Adrenal gland (tissue), 12 donors: Measurements from ENCODE around the gene PPP2R5B. TPM values are rescaled to one million over a fixed set of nuclear protein-coding genes. Genes with fewer than 3 reads are reported as not detected.
A peak's percentile ranks its signal among the peaks of the same experiment; 100 is the strongest.

Source experiments
- DNase-seq, 7 donors: peaks; one replicate each; pipeline ENCODE4 v3.0.0-alpha.2; 2019 to 2020
- H3K27ac ChIP-seq, 5 donors: fragments of 200-600 bp; sonication (generic) in 4 of 5; 1 replicate in 3 of 5; 2 replicates in 2 of 5; pipeline versions ENCODE4 v1.5.1 to v1.8.0; 2016 to 2020; ENCODE audit warnings: mild to moderate bottlenecking in 1 of 5
- H3K27me3 ChIP-seq: fragments of 200-600 bp; 2 replicates; pipeline ENCODE4 v1.8.0; 2021
- H3K36me3 ChIP-seq, 2 donors: fragments of 200-600 bp; replicated peaks in 1 of 2; 1 replicate in 1 of 2; 2 replicates in 1 of 2; pipeline versions ENCODE4 v1.5.1 to v1.8.0; 2018 to 2022
- H3K4me1 ChIP-seq, 2 donors: fragments of 200-600 bp; replicated peaks in 1 of 2; 1 replicate in 1 of 2; 2 replicates in 1 of 2; pipeline versions ENCODE4 v1.5.1 to v1.8.0; 2018 to 2021
- H3K4me3 ChIP-seq, 4 donors: fragments of 200-600 bp; sonication (generic) in 3 of 4; one replicate each; pipeline ENCODE4 v1.5.1; 2016 to 2018
- H3K9me3 ChIP-seq, 3 donors: fragments of 200-600 bp; sonication (generic) in 1 of 3; replicated peaks in 1 of 3; 1 replicate in 2 of 3; 2 replicates in 1 of 3; pipeline versions ENCODE4 v1.5.1 to v1.8.0; 2016 to 2021
- POLR2A ChIP-seq, 2 donors: fragments of 450-650 bp; IDR thresholded peaks; one replicate each; pipeline ENCODE4 v1.6.1; 2017; ENCODE audit warnings: antibody characterized with exemption in 2 of 2, mild to moderate bottlenecking in 2 of 2, moderate library complexity in 1 of 2
- WGBS, 4 donors: extraction: QIAGEN DNeasy Blood & Tissue Kit in 2 of 4; methylation state at CpG; one replicate each; pipeline versions ENCODE4 v1.1.5 to v1.1.7; 2013 to 2017; 5-methylcytosine and 5-hydroxymethylcytosine counted together
- intact Hi-C, 2 donors: fragments of 100-400 bp; cut with DNase I; formaldehyde crosslinking; loops; one replicate each; pipeline versions ENCODE4 v1.14.1 to v1.15.0; 2022 to 2023
- polyA plus RNA-seq, 3 donors: library from polyadenylated mRNA; stranded (reverse); fragments of 200-250 nt in 2 of 3; fragments of 350-450 nt in 1 of 3; fragmentation: Illumina TruSeq in 1 of 3; extraction: RNeasy Lipid Tissue Mini Kit (QIAGEN cat#74804) in 1 of 3; gene quantifications; one replicate each; pipeline ENCODE4 v1.2.3, GENCODE V29; 2013 to 2014
- total RNA-seq, 9 donors: library from RNA; depleted of rRNA in 4 of 9; stranded (reverse); fragments of >200 nt in 4 of 9; fragments of 120-200 nt in 1 of 9; fragmentation: NEBNext Ultra II Directional in 1 of 9; extraction: Animal tissue kit (Norgen Biotek cat#: 25700) in 1 of 9; gene quantifications; one replicate each; pipeline versions ENCODE4 v1.1.0 to v1.2.4, GENCODE V29; 2013 to 2023
- TF ChIP-seq, protein P1 (sequence below), 6 experiments: fragments of 450-650 bp in 4 of 6; fragments of 200-600 bp in 2 of 6; sonication (generic) in 1 of 6; IDR thresholded peaks; 1 replicate in 5 of 6; 2 replicates in 1 of 6; pipeline versions ENCODE4 v1.5.1 to v1.8.0; 2016 to 2021; ENCODE audit warnings: antibody characterized with exemption in 6 of 6, mild to moderate bottlenecking in 2 of 6, moderate library complexity in 1 of 6
- donor health status: healthy with polysubstance abuse.
- donor health status: Bipolar disorder and iron deficiency.
- donor health status: DM: yes; HTN: yes; CAD: no.
- donor health status: DM: no; HTN: no; CAD: no.
- donor health status: DM: no; HTN: no; CAD: no.
- donor health status: DM: yes; HTN: yes; CAD: no.

PPP2R5B gene
- total and polyA plus RNA-seq, 12 donors, result 7.8 to 51.3 (median 21.2) TPM

DNA sequence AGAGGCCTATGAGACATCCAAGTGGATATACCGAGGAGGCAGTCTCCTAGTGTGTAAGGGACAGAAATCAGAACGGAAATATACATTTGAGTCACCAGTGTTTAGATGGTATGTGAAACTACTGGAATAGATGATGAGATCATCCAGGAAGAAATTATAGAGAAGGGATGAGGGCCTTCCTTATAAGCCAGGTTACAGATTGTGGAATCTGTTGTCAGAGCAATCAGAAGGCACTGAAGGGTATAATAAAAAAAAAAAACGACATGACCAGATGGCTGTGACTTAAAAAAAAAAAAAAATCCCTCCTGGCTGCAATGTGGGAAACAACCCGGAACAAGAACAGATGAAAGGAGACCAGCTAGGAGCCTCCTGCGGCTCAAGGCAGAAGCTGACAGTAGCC, 44.7 kb downstream of the PPP2R5B start:
- no peaks in the 10 kb centered on the region for H3K27me3 ChIP-seq
- intact Hi-C loops, result no loop called here
- H3K27ac ChIP-seq, result no peak overlapping the region
- H3K9me3 ChIP-seq, result no peaks in the 10 kb centered on the region
- H3K36me3 ChIP-seq, result no peaks in the 10 kb centered on the region
- H3K4me1 ChIP-seq, result peaks cover 0 to 7% of the 10 kb centered on the region in 2 donors
- WGBS, 4 donors, result 52 to 69% (median 60%) methylated on average over 5 of the region's 5 CpGs
- no peak for DNase-seq
- no peak overlapping the region for H3K4me3 ChIP-seq
- TF ChIP-seq POLR2A (IDR thresholded peaks at IDR 0.05), result no peak
- TF ChIP-seq, protein P1, sequence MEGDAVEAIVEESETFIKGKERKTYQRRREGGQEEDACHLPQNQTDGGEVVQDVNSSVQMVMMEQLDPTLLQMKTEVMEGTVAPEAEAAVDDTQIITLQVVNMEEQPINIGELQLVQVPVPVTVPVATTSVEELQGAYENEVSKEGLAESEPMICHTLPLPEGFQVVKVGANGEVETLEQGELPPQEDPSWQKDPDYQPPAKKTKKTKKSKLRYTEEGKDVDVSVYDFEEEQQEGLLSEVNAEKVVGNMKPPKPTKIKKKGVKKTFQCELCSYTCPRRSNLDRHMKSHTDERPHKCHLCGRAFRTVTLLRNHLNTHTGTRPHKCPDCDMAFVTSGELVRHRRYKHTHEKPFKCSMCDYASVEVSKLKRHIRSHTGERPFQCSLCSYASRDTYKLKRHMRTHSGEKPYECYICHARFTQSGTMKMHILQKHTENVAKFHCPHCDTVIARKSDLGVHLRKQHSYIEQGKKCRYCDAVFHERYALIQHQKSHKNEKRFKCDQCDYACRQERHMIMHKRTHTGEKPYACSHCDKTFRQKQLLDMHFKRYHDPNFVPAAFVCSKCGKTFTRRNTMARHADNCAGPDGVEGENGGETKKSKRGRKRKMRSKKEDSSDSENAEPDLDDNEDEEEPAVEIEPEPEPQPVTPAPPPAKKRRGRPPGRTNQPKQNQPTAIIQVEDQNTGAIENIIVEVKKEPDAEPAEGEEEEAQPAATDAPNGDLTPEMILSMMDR (IDR thresholded peaks at IDR 0.05), result no peak

- H3K27me3 ChIP-seq, result no peaks in the 10 kb centered on the region
- H3K36me3 ChIP-seq, result no peaks in the 10 kb centered on the region
- no peak for DNase-seq
- peaks cover 0 to 7% of the 10 kb centered on the region in 2 donors for H3K4me1 ChIP-seq
- no peak overlapping the region for H3K4me3 ChIP-seq
- TF ChIP-seq POLR2A (IDR thresholded peaks at IDR 0.05), result no peak
- TF ChIP-seq, protein P1 (IDR thresholded peaks at IDR 0.05), result no peak
- no peaks in the 10 kb centered on the region for H3K9me3 ChIP-seq
- WGBS, 4 donors, result 76 to 87% (median 84%) methylated on average over 7 to 8 of the region's 8 CpGs
- no peak overlapping the region for H3K27ac ChIP-seq
- intact Hi-C loops, result no loop called here
These were observed 46.3 kb downstream of the PPP2R5B start for GRCh38 chr11:64970731-64971151.

GRCh38 chr11:64971421-64972233, 47.1 kb downstream of the PPP2R5B start, which contains the start of gene MAJIN:
TSS of gene MAJIN (minus strand) at chr11:64972108. CDS start at chr11:64959405, 12,703 bp downstream.
- intact Hi-C loops, result no loop called here
- TF ChIP-seq POLR2A (IDR thresholded peaks at IDR 0.05), result no peak
- TF ChIP-seq, protein P1 (IDR thresholded peaks at IDR 0.05), result no peak
- peaks cover 0 to 7% of the 10 kb centered on the region in 2 donors for H3K4me1 ChIP-seq
- H3K36me3 ChIP-seq, result no peaks in the 10 kb centered on the region
- peak within 1 kb of the TSS in 1 of 4 donors; percentile 38 for H3K4me3 ChIP-seq
- no peaks in the 10 kb centered on the region for H3K9me3 ChIP-seq
- peak; percentile 82 to 92 (median 86) for DNase-seq
- H3K27me3 ChIP-seq, result no peaks in the 10 kb centered on the region
- 9 to 39% (median 22%) methylated on average over 38 to 67 of the region's 69 CpGs for WGBS, 4 donors
- no peak within 1 kb of the TSS for H3K27ac ChIP-seq

DNA sequence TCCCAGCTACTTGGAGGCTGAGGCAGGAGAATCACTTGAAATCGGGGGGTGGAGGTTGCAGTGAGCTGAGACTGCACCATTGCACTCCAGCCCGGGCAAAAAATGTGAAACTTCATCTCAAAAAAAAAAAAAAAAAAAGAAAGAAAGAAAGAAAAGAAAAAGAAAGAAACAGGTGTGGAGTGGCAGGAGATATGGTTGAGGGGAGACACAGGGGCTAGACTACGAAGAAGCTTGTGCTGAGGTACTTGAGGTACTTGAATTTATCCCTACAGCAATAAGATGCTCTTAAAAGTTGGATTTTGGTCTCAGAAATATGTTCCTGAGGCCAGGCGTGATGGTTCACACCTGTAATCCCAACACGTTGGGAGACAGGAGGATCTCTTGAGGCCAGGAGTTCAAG, 49.6 kb downstream of the PPP2R5B start:
- no peak for TF ChIP-seq POLR2A (IDR thresholded peaks at IDR 0.05)
- TF ChIP-seq, protein P1 (IDR thresholded peaks at IDR 0.05), result no peak
- Histone ChIP-seq H3K36me3 (no peaks in the 10 kb centered on the region), H3K27ac (no peak overlapping the region), H3K4me3 (no peak overlapping the region), H3K27me3 (no peaks in the 10 kb centered on the region), H3K4me1 (peaks cover 0 to 7% of the 10 kb centered on the region in 2 donors), H3K9me3 (no peaks in the 10 kb centered on the region)
- intact Hi-C loops, result no loop called here
- WGBS, 4 donors, result 67 to 78% (median 72%) methylated on average over 5 of the region's 5 CpGs
- DNase-seq, result no peak
